RWPE2 (cell line): ENCODE results near the gene NRG2.
A peak's percentile ranks its signal among the peaks of the same experiment; 100 is the strongest.

Experiments used
- ATAC-seq: fragments of 200-7000 bp; cut with Tn5 transposase; 3 replicates; pipeline ENCODE4 v1.9.1; 2021; ENCODE audit warnings: low read depth
- DNase-seq: peaks from one replicate; pipeline ENCODE4 v3.0.0-alpha.2; 2020; ENCODE audit warnings: low spot score
- H3K27ac ChIP-seq: fragments of 450-650 bp; 2 replicates; pipeline ENCODE4 v1.5.1; 2017; ENCODE audit warnings: mild to moderate bottlenecking; ENCODE audit not compliant: poor library complexity, severe bottlenecking
- H3K27me3 ChIP-seq: fragments of 250-450 bp; sonication (Bioruptor Pico); 2 replicates; pipeline ENCODE4 v1.5.1; 2021; ENCODE audit warnings: mild to moderate bottlenecking, moderate library complexity; ENCODE audit not compliant: insufficient read depth, poor library complexity, severe bottlenecking
- H3K36me3 ChIP-seq: fragments of 250-450 bp; sonication (Bioruptor Pico); 2 replicates; pipeline ENCODE4 v1.5.1; 2020; ENCODE audit warnings: low read depth, mild to moderate bottlenecking, moderate library complexity
- H3K4me1 ChIP-seq: fragments of 250-450 bp; sonication (Bioruptor Pico); 2 replicates; pipeline ENCODE4 v1.5.1; 2021; ENCODE audit warnings: mild to moderate bottlenecking, moderate library complexity; ENCODE audit not compliant: insufficient read depth, poor library complexity, severe bottlenecking
- H3K4me3 ChIP-seq: fragments of 250-450 bp; sonication (Bioruptor Pico); 2 replicates; pipeline ENCODE4 v1.5.1; 2021; ENCODE audit warnings: mild to moderate bottlenecking, moderate library complexity; ENCODE audit not compliant: severe bottlenecking
- H3K9me3 ChIP-seq: fragments of 250-450 bp; sonication (Bioruptor Pico); 2 replicates; pipeline ENCODE4 v1.5.1; 2021; ENCODE audit warnings: mild to moderate bottlenecking, moderate library complexity; ENCODE audit not compliant: severe bottlenecking
- CTCF ChIP-seq: fragments of 450-650 bp; IDR thresholded peaks from one replicate; pipeline ENCODE4 v1.5.1; 2017; ENCODE audit warnings: mild to moderate bottlenecking, moderate library complexity; ENCODE audit not compliant: poor library complexity, severe bottlenecking

Gene NRG2

GRCh38 chr5:139915834-139916233, 127.3 kb downstream of the NRG2 start:
- Histone ChIP-seq H3K9me3 (no peaks in the 10 kb centered on the region), H3K36me3 (no peaks in the 10 kb centered on the region; the same call in 1 of the 2 replicates), H3K27ac (no peak overlapping the region), H3K27me3 (no peaks in the 10 kb centered on the region), H3K4me3 (no peak overlapping the region), H3K4me1 (peaks cover 7% of the 10 kb centered on the region)
- ATAC-seq (no peak), DNase-seq (no peak)
- no peak for TF ChIP-seq CTCF

GRCh38 chr5:139915266-139915665, 127.8 kb downstream of the NRG2 start:
- no peak for TF ChIP-seq CTCF
- Histone ChIP-seq H3K9me3 (no peaks in the 10 kb centered on the region), H3K27me3 (no peaks in the 10 kb centered on the region), H3K36me3 (no peaks in the 10 kb centered on the region; the same call in 1 of the 2 replicates), H3K27ac (no peak overlapping the region), H3K4me1 (peaks cover 7% of the 10 kb centered on the region), H3K4me3 (no peak overlapping the region)
- ATAC-seq, result no peak
- no peak for DNase-seq

- H3K9me3 ChIP-seq, result no peaks in the 10 kb centered on the region
Measured at GRCh38 chr5:139914218-139914807, 128.8 kb downstream of the NRG2 start.

GRCh38 chr5:139912804-139913203, 130.3 kb downstream of the NRG2 start:
- H3K27ac ChIP-seq, result no peak overlapping the region
- no peaks in the 10 kb centered on the region; the same call in 1 of the 2 replicates for H3K36me3 ChIP-seq
- ATAC-seq (no peak), DNase-seq (no peak)
- peaks cover 7% of the 10 kb centered on the region for H3K4me1 ChIP-seq
- no peaks in the 10 kb centered on the region for H3K27me3 ChIP-seq
- H3K4me3 ChIP-seq, result no peak overlapping the region
- no peak for TF ChIP-seq CTCF
- no peaks in the 10 kb centered on the region for H3K9me3 ChIP-seq

More at GRCh38 chr5:139914218-139914807, 128.8 kb downstream of the NRG2 start:
- Histone ChIP-seq H3K4me1 (peaks cover 7% of the 10 kb centered on the region), H3K4me3 (no peak overlapping the region), H3K36me3 (no peaks in the 10 kb centered on the region; the same call in 1 of the 2 replicates), H3K27ac (no peak overlapping the region), H3K27me3 (no peaks in the 10 kb centered on the region)
- TF ChIP-seq CTCF, result no peak
- DNase-seq, result no peak
- peak; percentile 70 for ATAC-seq

- H3K9me3 ChIP-seq, result no peaks in the 10 kb centered on the region
- no peak for TF ChIP-seq CTCF
- peaks cover 7% of the 10 kb centered on the region for H3K4me1 ChIP-seq
- no peak for ATAC-seq
- H3K36me3 ChIP-seq, result no peaks in the 10 kb centered on the region
- no peaks in the 10 kb centered on the region for H3K27me3 ChIP-seq
- H3K4me3 ChIP-seq, result no peak overlapping the region
- H3K27ac ChIP-seq, result no peak overlapping the region
- DNase-seq, result no peak
Measured at GRCh38 chr5:139912158-139912557, 130.9 kb downstream of the NRG2 start.
